GM18526 (cell line): ENCODE measurements around the gene RALGPS2.

Experiments
- POLR2A ChIP-seq: IDR thresholded peaks from 3 replicates; pipeline ENCODE4 v1.6.1; 2011; ENCODE audit not compliant: insufficient read length; ENCODE audit errors: extremely low read depth

RALGPS2 gene

DNA sequence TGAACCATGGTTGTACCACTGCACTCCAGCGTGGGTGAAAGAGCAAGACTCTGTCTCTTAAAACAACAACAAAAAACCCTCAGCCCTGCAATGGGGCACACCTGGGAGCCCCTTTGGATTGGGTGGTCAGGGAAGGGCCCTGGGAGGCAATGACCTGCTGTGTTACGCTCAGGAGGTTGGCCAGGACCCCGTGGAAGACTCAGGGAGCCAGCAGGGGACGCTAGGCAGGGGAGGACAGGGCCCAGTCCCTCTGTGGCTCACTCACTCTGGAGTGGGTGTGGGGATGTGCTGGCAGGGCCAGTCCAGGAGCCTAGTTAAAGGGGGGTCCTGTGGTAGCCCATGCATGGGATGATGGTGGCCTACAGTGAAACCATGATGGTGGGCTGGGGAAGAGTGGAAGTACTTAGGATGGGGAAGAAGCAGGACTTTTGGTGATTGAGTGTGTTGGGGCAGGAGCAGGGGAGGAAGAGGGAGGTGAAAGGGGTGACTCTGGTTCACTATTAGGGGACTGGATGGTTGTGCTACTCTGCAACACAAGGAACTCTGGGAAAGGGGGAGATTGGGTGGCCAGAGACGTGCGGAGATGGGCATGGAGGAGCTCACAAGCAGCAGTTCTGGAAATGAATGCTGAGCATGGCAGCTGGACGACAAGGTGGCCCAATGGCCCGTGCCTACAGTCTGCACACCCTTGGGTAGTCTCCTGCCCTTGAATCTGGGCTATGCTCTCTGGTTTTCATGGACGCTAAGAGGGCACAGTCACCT, 244.4 kb downstream of the RALGPS2 start:
- no peak for TF ChIP-seq POLR2A

DNA sequence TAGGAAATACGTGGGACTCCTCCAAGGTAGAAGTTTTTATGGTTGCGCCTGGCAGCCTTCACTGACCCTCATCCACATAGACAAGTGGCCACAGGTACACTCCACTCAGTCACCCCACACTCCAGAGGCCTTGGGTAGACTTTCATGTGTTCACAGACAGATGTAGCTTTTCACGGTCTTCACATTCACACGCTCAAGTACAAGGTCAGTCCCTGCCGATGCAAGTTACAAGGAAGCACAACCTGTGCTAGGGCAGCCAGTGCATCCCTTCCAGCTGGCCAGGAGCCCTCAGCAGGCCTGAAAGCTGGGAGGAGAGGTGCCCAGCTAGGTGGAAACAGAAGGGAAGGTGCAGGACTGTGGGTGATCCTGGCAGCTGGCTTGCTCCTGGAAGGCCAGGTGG, 245.1 kb downstream of the RALGPS2 start:
- TF ChIP-seq POLR2A, result no peak
